Endothelial cell (in vitro differentiated cells): ENCODE results near the gene RPS18. TPM values are rescaled to one million over a fixed set of nuclear protein-coding genes. Genes with fewer than 3 reads are reported as not detected.

Source experiments
- DNase-seq: peaks from one replicate; pipeline ENCODE4 v3.0.0; 2021; ENCODE audit warnings: low spot score
- H3K27ac Mint-ChIP-seq: one replicate; pipeline ENCODE4 v1.8.0; 2021; ENCODE audit warnings: mixed read lengths, inconsistent platforms; ENCODE audit not compliant: unreplicated experiment
- H3K27me3 Mint-ChIP-seq: one replicate; pipeline ENCODE4 v1.8.0; 2021; ENCODE audit warnings: mild to moderate bottlenecking, moderate library complexity, mixed read lengths, inconsistent platforms; ENCODE audit not compliant: unreplicated experiment
- H3K36me3 Mint-ChIP-seq: one replicate; pipeline ENCODE4 v1.8.0; 2021; ENCODE audit warnings: mild to moderate bottlenecking, low read depth, mixed read lengths, inconsistent platforms; ENCODE audit not compliant: unreplicated experiment
- H3K4me1 Mint-ChIP-seq: one replicate; pipeline ENCODE4 v1.8.0; 2021; ENCODE audit warnings: mild to moderate bottlenecking, mixed read lengths, inconsistent platforms; ENCODE audit not compliant: unreplicated experiment
- H3K4me3 Mint-ChIP-seq: one replicate; pipeline ENCODE4 v1.8.0; 2021; ENCODE audit warnings: mild to moderate bottlenecking, mixed read lengths, inconsistent platforms; ENCODE audit not compliant: unreplicated experiment
- H3K9me3 Mint-ChIP-seq: one replicate; pipeline ENCODE4 v1.8.0; 2021; ENCODE audit warnings: mixed read lengths, inconsistent platforms; ENCODE audit not compliant: unreplicated experiment
- CTCF ChIP-seq: fragments of 200-600 bp; sonication (generic); IDR thresholded peaks from one replicate; pipeline ENCODE4 v1.5.0; 2021; ENCODE audit warnings: antibody characterized with exemption; ENCODE audit not compliant: unreplicated experiment
- microRNA-seq: library from miRNA; unstranded; fragments of <30 nt; microRNA quantifications from one replicate; pipeline ENCODE4, GENCODE V29; 2020; ENCODE audit not compliant: unreplicated experiment
- total RNA-seq: library from RNA; stranded (reverse); fragmentation: NEBNext Ultra II Directional; extraction: Animal tissue kit (Norgen Biotek cat#: 25700); gene quantifications from one replicate; pipeline ENCODE4 v1.2.1, GENCODE V29; 2021; ENCODE audit not compliant: unreplicated experiment

The RPS18 gene
- total RNA-seq, 1 donor from 2014 or later: 2,251 TPM

DNA sequence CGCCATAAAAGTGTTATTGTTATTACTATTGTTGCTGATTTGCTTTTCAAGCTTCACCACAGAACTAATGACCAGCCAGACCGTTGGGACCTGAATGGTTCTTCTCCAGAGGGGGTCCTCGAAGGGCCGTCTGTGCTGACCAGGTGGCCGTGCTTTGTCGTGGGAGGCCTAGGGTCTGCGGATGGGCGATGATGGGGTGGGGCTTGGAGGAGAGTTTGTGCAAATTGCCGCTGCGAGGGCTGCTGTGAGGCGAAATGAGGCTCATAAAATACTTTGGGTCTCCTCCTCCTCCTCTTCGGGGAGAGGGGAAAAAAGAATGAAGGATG is 51.7 kb downstream of the RPS18 start:
- H3K4me1 Mint-ChIP-seq: peaks cover 48% of the 10 kb centered on the region
- no peak for TF ChIP-seq CTCF
- peak overlapping the region; percentile 99 for H3K27ac Mint-ChIP-seq
- no peak for DNase-seq
- H3K4me3 Mint-ChIP-seq: peak overlapping the region; percentile 99
- H3K9me3 Mint-ChIP-seq: no peaks in the 10 kb centered on the region
- H3K27me3 Mint-ChIP-seq: peaks cover 23% of the 10 kb centered on the region
- H3K36me3 Mint-ChIP-seq: peaks cover 27% of the 10 kb centered on the region

GRCh38 chr6:33324125-33324524 is 52.2 kb downstream of the RPS18 start:
- no peak for TF ChIP-seq CTCF
- no peak for DNase-seq
- H3K9me3 Mint-ChIP-seq: no peaks in the 10 kb centered on the region
- H3K27me3 Mint-ChIP-seq: peaks cover 23% of the 10 kb centered on the region
- peak overlapping the region; percentile 44 for H3K4me3 Mint-ChIP-seq
- peaks cover 24% of the 10 kb centered on the region for H3K36me3 Mint-ChIP-seq
- peaks cover 44% of the 10 kb centered on the region for H3K4me1 Mint-ChIP-seq
- no peak overlapping the region for H3K27ac Mint-ChIP-seq

Small RNA genes lying within 50 kb of the gene (microRNA-seq; reads per million reads assigned to microRNA genes)
- not detected for gene MIR6834
- gene MIR6873: not detected

Other genes starting within 250 kb of the RPS18 start
- gene HLA-DPA1, start 198.4 kb upstream of the RPS18 start, total RNA-seq: 8.5 TPM
- gene HLA-DPB1, start 196.1 kb upstream of the RPS18 start, total RNA-seq: 14.4 TPM
- 127 TPM for gene COL11A2, start 79.6 kb upstream of the RPS18 start, total RNA-seq
- gene RXRB, start 71.4 kb upstream of the RPS18 start, total RNA-seq: 35.8 TPM
- 108 TPM for gene SLC39A7, start 71.2 kb upstream of the RPS18 start, total RNA-seq
- gene HSD17B8, start 67.4 kb upstream of the RPS18 start, total RNA-seq: 6.5 TPM
- gene RING1, start 63.6 kb upstream of the RPS18 start, total RNA-seq: 19.6 TPM
- gene VPS52, start 199 bp upstream of the RPS18 start, total RNA-seq: 41.8 TPM
- gene B3GALT4, start 5.0 kb downstream of the RPS18 start, total RNA-seq: 3.8 TPM
- 48.5 TPM for gene WDR46, start 17.2 kb downstream of the RPS18 start, total RNA-seq
- 33.3 TPM for gene PFDN6, start 17.5 kb downstream of the RPS18 start, total RNA-seq
- gene RGL2, start 26.9 kb downstream of the RPS18 start, total RNA-seq: 167 TPM
- 57.1 TPM for gene TAPBP, start 42.0 kb downstream of the RPS18 start, total RNA-seq
- gene ZBTB22, start 45.7 kb downstream of the RPS18 start, total RNA-seq: 16.9 TPM
- 49.6 TPM for gene DAXX, start 50.9 kb downstream of the RPS18 start, total RNA-seq
- gene KIFC1, start 119.7 kb downstream of the RPS18 start, total RNA-seq: 19.0 TPM
- gene PHF1, start 138.9 kb downstream of the RPS18 start, total RNA-seq: 60.0 TPM
- gene CUTA, start 146.0 kb downstream of the RPS18 start, total RNA-seq: 163 TPM
- 48.6 TPM for gene SYNGAP1, start 148.0 kb downstream of the RPS18 start, total RNA-seq
- 18.7 TPM for gene ZBTB9, start 182.5 kb downstream of the RPS18 start, total RNA-seq